ENCODE results near the gene NAA16. TPM values are rescaled to one million over a fixed set of nuclear protein-coding genes. Genes with fewer than 3 reads are reported as not detected.

Gene NAA16
- total RNA-seq, 4 donors from 2014 or later: 13.8 to 22.0 (median 14.9) TPM

DNA sequence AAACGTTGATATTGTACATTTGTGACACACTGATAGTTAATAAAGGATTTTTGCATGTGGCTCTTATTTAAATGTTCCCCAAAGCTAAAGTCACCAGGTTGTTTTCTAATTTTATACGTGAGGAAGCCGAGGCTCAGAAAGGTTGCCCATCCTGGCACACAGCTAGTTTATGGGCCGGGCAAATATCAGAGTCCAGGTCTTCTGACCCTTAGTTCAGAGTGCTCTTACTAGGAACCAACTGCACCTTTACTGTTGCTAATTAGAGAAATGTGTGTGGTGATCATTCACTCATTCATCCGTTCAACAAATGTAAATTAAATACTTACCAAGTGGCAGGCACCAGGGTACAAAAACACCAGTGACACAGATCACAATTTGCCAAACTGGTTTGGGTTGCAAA lies 100.0 kb downstream of the NAA16 start:
- intact Hi-C loops (cut with DNase I): no loop called here
- no peaks in the 10 kb centered on the region for H3K9me3 ChIP-seq
- H3K27ac ChIP-seq (replicated peaks in 1 of 4): no peak overlapping the region
- peak; percentile 19 for DNase-seq (ENCODE audit: extremely low spot score)
- no peaks in the 10 kb centered on the region for H3K27me3 ChIP-seq
- H3K36me3 ChIP-seq: no peaks in the 10 kb centered on the region
- WGBS: 91% methylated on average over 5 of the region's 5 CpGs
- TF ChIP-seq, protein P1, sequence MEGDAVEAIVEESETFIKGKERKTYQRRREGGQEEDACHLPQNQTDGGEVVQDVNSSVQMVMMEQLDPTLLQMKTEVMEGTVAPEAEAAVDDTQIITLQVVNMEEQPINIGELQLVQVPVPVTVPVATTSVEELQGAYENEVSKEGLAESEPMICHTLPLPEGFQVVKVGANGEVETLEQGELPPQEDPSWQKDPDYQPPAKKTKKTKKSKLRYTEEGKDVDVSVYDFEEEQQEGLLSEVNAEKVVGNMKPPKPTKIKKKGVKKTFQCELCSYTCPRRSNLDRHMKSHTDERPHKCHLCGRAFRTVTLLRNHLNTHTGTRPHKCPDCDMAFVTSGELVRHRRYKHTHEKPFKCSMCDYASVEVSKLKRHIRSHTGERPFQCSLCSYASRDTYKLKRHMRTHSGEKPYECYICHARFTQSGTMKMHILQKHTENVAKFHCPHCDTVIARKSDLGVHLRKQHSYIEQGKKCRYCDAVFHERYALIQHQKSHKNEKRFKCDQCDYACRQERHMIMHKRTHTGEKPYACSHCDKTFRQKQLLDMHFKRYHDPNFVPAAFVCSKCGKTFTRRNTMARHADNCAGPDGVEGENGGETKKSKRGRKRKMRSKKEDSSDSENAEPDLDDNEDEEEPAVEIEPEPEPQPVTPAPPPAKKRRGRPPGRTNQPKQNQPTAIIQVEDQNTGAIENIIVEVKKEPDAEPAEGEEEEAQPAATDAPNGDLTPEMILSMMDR (IDR thresholded peaks at IDR 0.05): no peak
- no peak for TF ChIP-seq EP300 (IDR thresholded peaks at IDR 0.05)
- TF ChIP-seq POLR2AphosphoS5 (IDR thresholded peaks at IDR 0.05): no peak
- no peak for TF ChIP-seq POLR2A (IDR thresholded peaks at IDR 0.05; ENCODE audit: low read depth)
- no peaks in the 10 kb centered on the region for H3K4me1 ChIP-seq
- H3K4me3 ChIP-seq: no peak overlapping the region

DNA sequence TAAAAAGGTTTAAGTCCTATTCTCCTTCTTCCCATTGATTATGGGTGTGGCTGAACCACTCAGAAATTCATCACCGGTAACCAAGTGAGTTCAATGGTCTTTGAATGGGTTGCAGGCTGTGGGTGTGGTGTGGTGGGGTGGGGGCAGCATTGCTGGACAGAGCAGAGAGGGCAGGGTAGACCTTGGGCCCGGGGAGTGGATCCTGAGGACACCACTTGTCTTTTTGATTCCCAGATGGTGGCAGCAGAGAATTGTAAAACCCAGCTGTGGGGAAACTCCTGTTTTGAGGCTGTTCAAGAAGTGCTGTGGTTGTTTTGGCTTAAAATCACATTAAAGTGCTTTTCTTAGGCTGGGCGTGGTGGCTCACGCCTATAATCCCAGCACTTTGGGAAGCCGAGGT lies 100.5 kb downstream of the NAA16 start:
- Histone ChIP-seq H3K36me3 (no peaks in the 10 kb centered on the region), H3K27ac (replicated peaks in 1 of 4) (no peak overlapping the region), H3K4me1 (no peaks in the 10 kb centered on the region), H3K9me3 (no peaks in the 10 kb centered on the region), H3K27me3 (no peaks in the 10 kb centered on the region), H3K4me3 (no peak overlapping the region)
- DNase-seq (ENCODE audit: extremely low spot score): peak; percentile 90
- WGBS: 64% methylated on average over 5 of the region's 5 CpGs
- intact Hi-C loops (cut with DNase I): no loop called here
- TF ChIP-seq, protein P1 (IDR thresholded peaks at IDR 0.05): peak; percentile 18 to 24 (median 24)
- TF ChIP-seq POLR2AphosphoS5 (IDR thresholded peaks at IDR 0.05): no peak

DNA sequence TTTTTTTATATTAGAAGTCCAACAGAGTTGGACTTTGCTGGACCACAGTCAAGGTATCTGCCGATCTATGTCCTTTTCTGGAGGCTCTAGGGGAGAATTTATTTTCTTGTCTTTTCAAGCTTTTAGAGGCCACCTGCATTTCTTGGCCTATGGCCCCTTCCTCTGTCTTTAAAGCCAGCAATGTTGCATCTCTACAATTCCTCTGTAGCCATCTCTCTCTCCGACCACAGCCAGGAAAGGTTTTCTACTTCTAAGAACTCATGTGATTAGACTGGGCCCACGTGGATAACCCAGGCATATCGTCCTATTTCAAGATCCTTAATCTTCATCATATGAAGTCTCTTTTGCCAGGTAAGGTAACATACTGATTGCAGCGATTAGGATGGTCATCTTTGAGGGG lies 102.8 kb downstream of the NAA16 start:
- H3K4me1 ChIP-seq: no peaks in the 10 kb centered on the region
- intact Hi-C loops (cut with DNase I): no loop called here
- H3K27me3 ChIP-seq: no peaks in the 10 kb centered on the region
- no peaks in the 10 kb centered on the region for H3K9me3 ChIP-seq
- peak; percentile 87 for DNase-seq (ENCODE audit: extremely low spot score)
- 95% methylated on average over 5 of the region's 5 CpGs for WGBS
- TF ChIP-seq POLR2A (IDR thresholded peaks at IDR 0.05; ENCODE audit: low read depth) (no peak), POLR2AphosphoS5 (IDR thresholded peaks at IDR 0.05) (no peak), EP300 (IDR thresholded peaks at IDR 0.05) (no peak)
- TF ChIP-seq, protein P1 (IDR thresholded peaks at IDR 0.05): no peak
- H3K27ac ChIP-seq (replicated peaks in 1 of 4): no peak overlapping the region
- no peaks in the 10 kb centered on the region for H3K36me3 ChIP-seq
- no peak overlapping the region for H3K4me3 ChIP-seq

DNA sequence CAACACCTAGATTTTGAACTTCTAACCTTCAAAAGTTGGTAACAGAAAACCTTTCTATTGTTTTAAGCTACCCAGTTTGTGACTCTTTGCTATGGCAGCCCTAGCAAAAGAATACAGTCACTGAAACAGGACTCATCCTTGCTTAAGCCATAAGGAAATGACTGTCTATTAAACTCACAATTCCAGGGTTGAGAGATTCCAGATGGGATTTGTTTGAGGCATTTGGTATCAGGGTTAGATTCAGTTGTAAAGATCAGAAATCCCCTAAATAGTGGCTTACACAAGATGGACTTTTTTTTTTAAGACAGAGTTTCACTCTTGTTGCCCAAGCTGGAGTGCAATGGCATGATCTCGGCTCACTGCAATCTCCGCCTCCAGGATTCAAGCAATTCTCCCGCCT lies 105.2 kb downstream of the NAA16 start:
- DNase-seq (ENCODE audit: extremely low spot score): no peak
- H3K27ac ChIP-seq (replicated peaks in 1 of 4): no peak overlapping the region
- TF ChIP-seq POLR2A (IDR thresholded peaks at IDR 0.05; ENCODE audit: low read depth): no peak
- TF ChIP-seq EP300 (IDR thresholded peaks at IDR 0.05): no peak
- no peak for TF ChIP-seq POLR2AphosphoS5 (IDR thresholded peaks at IDR 0.05)
- TF ChIP-seq, protein P1 (IDR thresholded peaks at IDR 0.05): no peak
- H3K4me3 ChIP-seq: no peak overlapping the region
- no peaks in the 10 kb centered on the region for H3K4me1 ChIP-seq
- no peaks in the 10 kb centered on the region for H3K9me3 ChIP-seq
- intact Hi-C loops (cut with DNase I): no loop called here
- no peaks in the 10 kb centered on the region for H3K27me3 ChIP-seq
- no peaks in the 10 kb centered on the region for H3K36me3 ChIP-seq
- whole genome bisulfite sequencing: 33% methylated on average over 3 of the region's 3 CpGs

DNA sequence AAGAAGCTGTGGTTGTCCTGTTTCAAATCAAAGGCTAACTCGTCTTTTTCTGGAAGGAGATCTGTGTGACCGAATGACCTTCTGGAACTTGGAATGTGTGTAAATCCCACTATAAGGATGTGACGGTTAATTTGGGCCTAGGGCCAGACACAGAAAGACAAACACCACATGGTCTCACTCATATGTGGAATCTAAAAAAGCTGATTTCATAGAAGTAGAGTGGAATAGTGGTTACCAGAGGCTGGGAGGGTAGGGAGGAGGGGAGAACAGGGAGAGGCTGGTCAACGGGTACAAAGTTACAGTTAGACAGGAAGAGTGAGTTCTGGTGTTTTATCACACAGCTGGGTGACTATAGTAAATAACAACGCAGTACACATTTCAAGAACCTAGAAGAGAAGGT lies 107.0 kb downstream of the NAA16 start:
- TF ChIP-seq POLR2AphosphoS5 (IDR thresholded peaks at IDR 0.05) (no peak), EP300 (IDR thresholded peaks at IDR 0.05) (no peak)
- WGBS: 46% methylated on average over 5 of the region's 5 CpGs
- no peaks in the 10 kb centered on the region for H3K27me3 ChIP-seq
- peak; percentile 55 for DNase-seq (ENCODE audit: extremely low spot score)
- intact Hi-C loops (cut with DNase I): no loop called here
- H3K27ac ChIP-seq (replicated peaks in 1 of 4): no peak overlapping the region
- H3K4me3 ChIP-seq: no peak overlapping the region
- H3K9me3 ChIP-seq: no peaks in the 10 kb centered on the region
- H3K4me1 ChIP-seq: no peaks in the 10 kb centered on the region
- H3K36me3 ChIP-seq: no peaks in the 10 kb centered on the region
